Activated CD8-positive, alpha-beta memory T cell treated with anti-CD3 and anti-CD28 coated beads for 1 hour (primary cell): ENCODE data around the gene TXNRD1.

ENCODE experiments used
- DNase-seq, 2 donors: peaks; one replicate each; pipeline ENCODE4 v3.0.0-alpha.2; 2020; ENCODE audit warnings: low read depth in 1 of 2; ENCODE audit errors: extremely low read depth in 1 of 2

The TXNRD1 gene

DNA sequence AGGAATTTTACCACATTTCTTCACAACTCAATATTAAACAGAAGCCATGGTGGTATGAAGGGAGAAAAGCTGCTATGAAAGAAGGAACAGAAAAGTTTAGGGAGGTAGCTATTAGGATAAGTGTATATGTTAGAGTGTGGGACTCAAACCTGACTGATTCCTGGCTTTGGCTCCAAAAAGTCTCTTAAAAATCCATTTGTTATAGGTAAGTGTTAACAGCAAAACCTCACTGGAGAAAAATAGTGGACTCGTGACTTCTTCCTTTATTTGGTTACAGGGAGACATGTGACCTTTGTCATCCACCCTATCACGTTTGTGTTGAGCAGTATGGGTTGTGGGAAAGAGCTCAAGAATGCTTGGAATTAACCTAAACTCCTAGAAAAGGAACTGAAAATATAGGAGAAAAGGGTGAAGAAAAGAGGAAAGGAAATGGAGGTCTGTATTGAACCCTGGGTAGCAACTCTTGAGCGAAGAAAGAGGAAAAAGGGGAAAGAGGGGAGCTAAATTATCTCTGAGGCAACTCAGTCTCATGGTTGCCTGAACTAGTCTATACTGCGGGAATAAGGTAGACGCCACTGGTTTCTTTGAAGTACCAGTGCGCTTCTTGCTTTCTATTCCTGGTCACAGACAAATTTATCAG, 84.4 kb downstream of the TXNRD1 start:
- DNase-seq, result no peak

- DNase-seq, result peak; percentile 77 to 91
Observed at GRCh38 chr12:104303538-104304151, 88.1 kb downstream of the TXNRD1 start, which contains the start of gene EID3. EID3 (plus strand) TSS chr12:104303739; CDS start chr12:104303935, 196 bp downstream.

- no peak for DNase-seq
Observed at GRCh38 chr12:104304261-104305009, 88.9 kb downstream of the TXNRD1 start.

DNA sequence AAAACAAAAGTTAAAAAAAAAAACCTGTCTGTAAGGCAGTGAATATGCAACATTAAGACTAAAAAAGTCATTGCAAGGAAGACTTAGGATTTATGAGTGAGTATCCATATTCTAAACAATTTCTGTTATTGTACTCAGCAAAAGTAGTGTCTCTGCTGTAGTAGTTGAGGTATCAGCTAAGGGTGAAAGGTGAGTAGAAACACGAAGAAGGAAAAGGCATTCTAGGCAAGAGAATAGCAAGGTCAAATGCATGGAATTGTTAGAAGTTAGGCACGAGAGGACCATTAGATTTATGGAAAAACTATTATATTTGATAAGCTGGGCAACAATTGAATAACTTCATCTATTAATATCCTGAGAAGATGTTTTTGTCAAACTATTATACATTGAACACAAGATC, 89.8 kb downstream of the TXNRD1 start:
- DNase-seq, result no peak

- DNase-seq, result no peak
Observed at GRCh38 chr12:104306376-104306775, 90.8 kb downstream of the TXNRD1 start.

GRCh38 chr12:104306943-104307654, 91.5 kb downstream of the TXNRD1 start:
- no peak for DNase-seq

GRCh38 chr12:104307655-104308000, 92.0 kb downstream of the TXNRD1 start:
- no peak for DNase-seq

GRCh38 chr12:104309446-104309993, 93.9 kb downstream of the TXNRD1 start:
- DNase-seq, result no peak

DNA sequence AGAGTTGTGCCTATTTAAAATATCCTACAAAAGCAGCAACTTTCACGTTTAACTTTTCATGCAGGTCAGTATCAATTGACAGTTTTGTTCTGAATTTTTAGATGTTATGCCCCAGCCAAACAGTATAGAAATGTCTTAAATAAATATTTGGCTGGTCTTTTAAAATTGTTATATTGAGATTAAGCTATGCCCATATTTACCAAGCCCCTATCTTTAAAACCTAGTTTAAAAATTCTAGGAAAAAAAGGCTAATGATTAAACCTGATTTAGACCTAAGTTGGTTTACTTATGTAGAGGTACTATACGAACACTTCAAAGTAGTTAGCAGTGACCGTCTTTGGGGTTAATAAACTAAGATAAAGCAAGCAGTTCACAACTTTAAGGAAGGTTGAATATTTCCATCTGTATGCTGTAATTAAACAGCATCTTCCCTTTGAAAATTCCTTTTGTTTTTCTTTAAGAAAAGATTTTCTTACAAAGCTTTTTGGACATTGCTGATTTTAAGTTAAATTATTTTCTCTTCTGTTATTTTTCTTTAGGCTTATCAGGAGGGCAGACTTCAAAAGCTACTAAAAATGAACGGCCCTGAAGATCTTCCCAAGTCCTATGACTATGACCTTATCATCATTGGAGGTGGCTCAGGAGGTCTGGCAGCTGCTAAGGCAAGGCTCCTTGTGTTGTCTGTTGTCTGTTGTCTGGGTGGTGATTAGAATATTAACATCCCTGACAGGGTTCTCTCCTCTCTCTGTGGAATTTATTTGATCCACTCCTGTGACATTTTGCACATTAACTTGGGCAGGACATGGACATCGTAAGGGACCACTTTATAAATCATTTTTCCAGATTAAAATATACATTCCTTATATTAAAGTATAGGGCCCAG, 95.4 kb downstream of the TXNRD1 start:
- DNase-seq, result no peak

DNA sequence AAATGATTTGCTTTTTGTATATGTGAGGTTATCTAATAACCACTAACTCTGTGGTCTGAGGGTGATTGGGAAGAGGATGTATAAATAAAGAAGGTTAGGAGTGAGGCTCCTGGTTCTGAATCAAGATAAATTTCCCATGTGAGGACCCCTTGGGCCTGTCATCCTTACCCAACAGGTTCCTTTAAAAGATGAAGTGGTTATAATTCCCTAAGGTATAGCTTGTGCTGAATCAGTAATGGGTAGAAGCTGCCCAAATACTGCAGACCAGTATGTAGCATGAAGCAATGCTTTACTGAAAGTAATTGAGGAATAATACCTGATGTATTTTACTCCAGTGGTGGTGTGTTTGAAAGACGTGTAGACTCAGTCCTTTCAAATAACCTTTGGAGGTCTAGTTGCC, 96.6 kb downstream of the TXNRD1 start:
- DNase-seq, result no peak

DNA sequence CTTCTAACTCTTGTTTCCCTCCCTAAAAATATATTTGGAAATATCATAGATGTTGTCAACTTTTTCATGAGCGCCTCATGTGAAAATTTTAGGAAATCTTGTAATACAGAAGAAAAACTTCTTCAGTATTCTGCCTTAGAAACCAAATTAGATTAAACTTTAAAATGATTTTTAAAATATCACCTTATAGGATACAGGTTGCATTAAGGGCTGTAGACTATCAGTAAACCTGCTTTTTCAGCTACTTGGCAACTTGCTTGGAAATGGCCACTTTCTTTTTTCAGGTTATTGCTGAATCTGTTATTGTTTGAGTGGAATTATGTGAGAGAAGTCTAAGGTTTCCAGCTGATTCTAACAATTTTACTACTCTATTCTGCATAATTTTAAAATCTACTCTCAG, 97.1 kb downstream of the TXNRD1 start:
- DNase-seq, result no peak

GRCh38 chr12:104313568-104314241, 98.1 kb downstream of the TXNRD1 start:
- no peak for DNase-seq

GRCh38 chr12:104314242-104314614, 98.6 kb downstream of the TXNRD1 start:
- DNase-seq, result no peak

- DNase-seq, result no peak
Observed at GRCh38 chr12:104315326-104316224, 100.0 kb downstream of the TXNRD1 start.

- DNase-seq, result no peak
Observed at GRCh38 chr12:104316936-104317335, 101.4 kb downstream of the TXNRD1 start.

DNA sequence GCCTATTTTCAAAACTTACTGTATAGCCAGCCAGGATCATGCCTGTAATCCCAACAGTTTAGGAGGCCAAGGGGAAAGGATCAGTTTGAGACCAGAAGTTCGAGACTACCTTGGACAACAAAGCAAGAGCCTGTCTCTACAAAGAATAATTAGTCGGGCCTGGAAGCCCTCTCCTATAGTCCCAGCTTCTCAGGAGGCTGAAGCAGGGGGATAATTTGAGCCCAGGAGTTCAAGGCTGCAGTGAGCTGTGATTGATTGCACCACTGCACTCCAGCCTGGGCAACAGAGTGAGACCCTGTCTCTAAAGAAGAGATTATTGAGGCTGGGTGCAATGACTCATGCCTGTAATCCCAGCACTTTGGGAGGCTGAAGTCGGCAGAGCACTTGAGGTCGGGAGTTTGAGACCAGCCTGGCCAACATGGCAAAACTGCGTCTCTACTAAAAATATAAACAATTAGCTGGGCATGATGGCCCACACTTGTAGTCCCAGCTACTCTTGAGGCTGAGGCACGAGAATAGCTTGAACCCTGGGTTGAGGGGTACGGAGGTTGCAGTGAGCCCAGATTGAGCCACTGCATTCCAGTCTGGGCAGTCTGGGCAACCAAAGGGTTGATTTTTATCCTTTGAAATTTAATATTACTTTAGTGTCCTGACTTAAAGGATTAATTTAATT, 102.1 kb downstream of the TXNRD1 start:
- DNase-seq, result no peak

- no peak for DNase-seq
Observed at GRCh38 chr12:104319028-104319427, 103.4 kb downstream of the TXNRD1 start.
